ENCODE results near the gene EIF3A.
"Not testable (repeated sequence)": the region's sequence is repeated elsewhere in the genome, so short reads cannot be mapped to it uniquely, and the experiment has no call there.

EIF3A gene

DNA sequence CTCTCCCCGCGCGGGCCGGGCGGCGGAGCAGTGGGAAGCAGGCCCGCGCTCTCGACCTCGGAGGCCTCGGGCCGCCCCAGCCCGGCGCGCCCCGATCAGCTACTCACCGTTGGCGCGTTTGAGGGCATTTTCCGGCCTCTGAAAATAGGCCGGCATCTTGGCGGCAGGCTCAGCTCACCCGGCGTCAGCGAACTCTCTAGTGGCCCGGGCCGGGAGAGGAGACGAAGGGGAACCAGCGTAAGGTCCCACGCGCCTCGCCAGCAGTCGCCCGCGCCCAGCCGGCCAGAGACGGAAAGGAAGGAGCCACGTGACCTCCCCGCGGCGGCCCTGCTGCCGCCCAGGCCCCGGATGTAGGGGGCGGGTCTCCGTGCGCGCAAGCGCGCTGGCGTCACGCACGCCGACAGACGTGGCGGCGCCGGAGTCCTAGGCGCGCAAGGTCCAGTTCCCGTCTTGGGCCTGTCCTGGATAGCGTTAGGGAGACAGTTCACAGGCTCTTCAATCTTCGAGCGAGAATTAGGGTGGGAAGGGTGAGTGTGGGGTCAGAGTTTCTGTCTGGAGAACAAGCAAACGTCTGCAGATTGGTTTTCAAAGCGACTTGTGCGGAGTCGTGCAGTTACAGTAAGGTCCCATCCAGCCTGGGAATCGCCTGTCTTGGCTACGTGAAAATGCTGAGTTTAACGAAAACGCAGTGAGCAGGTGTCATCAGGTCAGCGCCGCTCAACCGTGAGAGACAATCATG lies at the start of gene EIF3A:
Gene EIF3A (minus strand): TSS at position 297 of the 739 bp plus-strand sequence. CDS start 141 bp downstream, at position 156.
- DNase-seq: peak; percentile 65

DNA sequence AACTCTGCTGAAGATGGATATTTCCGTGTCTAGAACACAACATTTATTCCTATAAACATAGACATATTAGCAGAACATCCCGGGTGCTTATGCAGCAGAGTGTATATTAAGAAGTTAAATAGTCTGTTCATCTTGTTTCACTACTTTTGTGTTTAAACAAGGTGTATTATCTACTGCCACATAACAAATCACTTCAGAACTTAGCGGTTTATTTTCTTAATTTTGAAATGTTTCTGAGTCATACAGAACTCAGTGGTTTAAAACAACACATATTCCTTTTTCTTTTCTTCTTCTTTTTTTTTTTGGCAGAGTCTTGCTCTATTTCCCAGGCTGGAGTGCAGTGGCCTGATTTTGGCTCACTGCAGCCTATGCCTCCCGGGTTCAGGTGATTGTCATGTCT lies 49.1 kb upstream of the EIF3A start:
- DNase-seq: no peak

- DNase-seq: no peak
Measured at GRCh38 chr10:119125942-119126341, 45.3 kb upstream of the EIF3A start.

GRCh38 chr10:119120875-119121274 lies 40.3 kb upstream of the EIF3A start:
- DNase-seq: no peak

DNA sequence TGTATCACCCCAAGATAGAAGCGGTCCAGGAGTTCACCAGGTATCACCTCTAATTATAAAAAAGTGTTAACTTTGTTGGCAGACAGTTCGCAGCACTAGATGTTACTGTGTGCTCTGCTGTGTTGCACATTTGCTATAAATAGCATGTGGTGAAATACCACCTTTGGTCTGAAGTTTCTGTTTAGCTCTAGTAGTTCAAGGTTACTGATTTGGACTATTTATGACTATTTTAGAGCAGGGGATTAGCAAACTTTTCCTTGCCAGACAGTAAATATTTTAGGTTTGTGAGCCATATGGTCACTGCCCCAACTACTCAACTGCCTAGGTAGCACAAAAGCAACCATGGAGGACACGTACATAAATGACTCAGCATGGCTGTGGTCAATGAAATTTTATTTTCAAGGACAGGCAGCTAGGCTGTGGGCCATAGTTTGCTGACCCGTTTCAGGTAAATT lies 39.8 kb upstream of the EIF3A start:
- no peak for DNase-seq

GRCh38 chr10:119119400-119119799 lies 38.8 kb upstream of the EIF3A start:
- DNase-seq: no peak

DNA sequence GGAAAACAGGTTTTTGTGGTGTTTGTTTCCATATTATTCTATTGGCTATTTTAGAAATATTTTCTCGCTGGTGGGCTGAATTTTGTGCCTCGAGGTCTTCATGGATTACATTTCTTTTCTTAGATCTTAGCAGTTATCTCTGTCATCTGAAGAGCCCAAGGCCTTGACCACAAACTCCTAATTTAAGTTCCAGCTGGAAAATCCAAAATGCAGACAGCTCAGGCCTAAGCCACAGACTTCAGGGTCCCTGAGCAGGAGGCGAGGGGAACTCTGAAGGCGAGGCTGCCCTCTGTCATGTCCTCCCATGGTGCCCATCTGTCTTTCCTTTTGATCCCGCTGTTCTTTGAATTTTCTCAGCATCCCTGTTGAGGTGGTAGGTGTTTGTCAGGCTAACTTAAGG lies 37.6 kb upstream of the EIF3A start:
- no peak for DNase-seq

GRCh38 chr10:119116326-119116951 lies 35.8 kb upstream of the EIF3A start:
- no peak for DNase-seq

- DNase-seq: no peak
Measured at GRCh38 chr10:119115926-119116325, 35.3 kb upstream of the EIF3A start.

DNA sequence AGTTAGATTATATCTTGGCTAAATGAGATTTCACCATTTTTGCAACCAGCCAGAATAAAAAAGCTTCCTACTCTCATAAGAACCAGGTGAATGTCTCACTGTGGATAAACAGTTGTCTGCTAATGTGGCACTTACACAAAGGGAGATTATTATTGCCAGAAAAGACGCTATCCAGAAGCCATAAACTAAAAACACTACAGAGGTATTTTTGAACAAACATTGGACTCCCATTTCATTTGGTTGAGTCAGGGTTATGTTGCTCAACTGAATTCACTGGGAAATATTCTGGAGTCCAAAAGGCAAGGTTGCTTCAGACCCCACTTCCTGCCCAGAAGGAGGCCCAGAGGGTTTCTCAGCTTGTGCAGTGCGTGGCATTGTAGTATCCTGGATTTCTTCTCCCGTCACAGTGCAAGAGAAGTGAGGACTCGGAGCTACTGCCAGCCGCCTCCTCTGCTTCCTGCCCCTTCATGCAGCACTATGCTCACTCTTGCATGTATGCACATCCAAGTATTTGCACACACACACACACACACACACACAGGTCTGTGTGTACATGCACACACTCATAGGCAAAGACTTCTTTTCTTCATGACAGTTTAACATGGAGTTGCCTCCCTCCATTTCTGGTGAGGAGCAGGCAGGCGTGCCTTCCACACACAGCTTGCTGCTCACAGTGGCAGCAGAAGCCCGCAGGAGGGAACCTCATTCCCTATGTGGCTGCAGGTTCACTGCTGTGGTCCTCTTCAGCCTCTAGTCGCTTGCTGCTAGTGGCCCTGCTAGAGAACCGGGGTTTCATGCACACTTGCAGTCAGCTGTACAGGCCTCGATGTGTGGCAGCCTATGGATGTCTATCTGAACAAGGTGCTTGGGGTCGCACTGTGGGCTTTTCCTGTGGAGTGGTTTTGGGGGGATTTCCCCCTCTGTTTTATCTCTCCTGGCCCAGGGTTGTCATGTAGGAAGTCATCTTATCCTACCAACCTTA lies 33.4 kb upstream of the EIF3A start:
- no peak for DNase-seq

DNA sequence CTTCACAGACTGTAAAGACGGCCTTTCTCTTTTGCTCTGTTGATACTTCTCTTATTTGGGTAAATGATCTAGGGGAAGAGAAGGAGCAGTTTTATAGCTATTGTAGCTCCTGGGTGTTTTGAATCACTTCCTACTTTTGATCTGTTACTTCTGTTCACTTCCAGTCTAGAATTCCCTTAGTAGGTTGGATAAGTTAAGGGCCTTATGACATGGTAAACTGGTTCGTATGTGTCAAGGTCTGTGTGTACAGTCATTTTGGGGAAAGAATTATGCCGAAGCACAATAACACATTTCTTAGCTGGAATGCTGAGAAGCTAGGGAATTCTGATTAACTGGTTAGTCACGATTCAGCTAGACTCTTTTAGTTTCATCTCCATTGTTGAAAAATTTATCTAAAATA lies 31.4 kb upstream of the EIF3A start:
- DNase-seq: no peak

DNA sequence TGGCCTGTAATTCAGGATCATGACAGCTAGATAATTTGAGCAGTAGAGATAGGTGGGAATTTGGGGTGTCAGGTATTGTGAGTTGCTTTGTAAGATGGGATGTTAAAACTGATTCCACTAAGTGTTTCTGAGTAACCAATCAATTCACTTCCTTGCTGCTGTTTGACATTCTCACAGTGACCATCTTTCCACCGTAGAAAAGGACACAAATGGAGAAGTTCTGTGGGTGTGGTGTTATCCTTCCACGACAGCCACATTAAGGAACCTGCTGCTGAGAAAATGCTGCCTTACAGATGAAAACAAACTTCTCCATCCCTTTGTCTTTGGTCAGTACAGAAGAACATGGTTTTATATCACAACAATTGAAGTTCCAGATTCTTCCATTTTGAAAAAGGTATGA lies 27.2 kb upstream of the EIF3A start:
- not testable (repeated sequence) for DNase-seq

- DNase-seq: not testable (repeated sequence)
Measured at GRCh38 chr10:119107106-119107505, 26.5 kb upstream of the EIF3A start.

GRCh38 chr10:119105899-119106298 lies 25.3 kb upstream of the EIF3A start:
- DNase-seq: not testable (repeated sequence)

- no peak for DNase-seq
Measured at GRCh38 chr10:119105155-119105554, 24.5 kb upstream of the EIF3A start.

- DNase-seq: no peak
Measured at GRCh38 chr10:119104654-119105015, 24.0 kb upstream of the EIF3A start.

- peak; percentile 25 for DNase-seq
Measured at GRCh38 chr10:119103903-119104653, 23.5 kb upstream of the EIF3A start, which contains the start of gene DENND10. Gene DENND10 (plus strand): TSS chr10:119104113. CDS start chr10:119104143, 30 bp downstream.

DNA sequence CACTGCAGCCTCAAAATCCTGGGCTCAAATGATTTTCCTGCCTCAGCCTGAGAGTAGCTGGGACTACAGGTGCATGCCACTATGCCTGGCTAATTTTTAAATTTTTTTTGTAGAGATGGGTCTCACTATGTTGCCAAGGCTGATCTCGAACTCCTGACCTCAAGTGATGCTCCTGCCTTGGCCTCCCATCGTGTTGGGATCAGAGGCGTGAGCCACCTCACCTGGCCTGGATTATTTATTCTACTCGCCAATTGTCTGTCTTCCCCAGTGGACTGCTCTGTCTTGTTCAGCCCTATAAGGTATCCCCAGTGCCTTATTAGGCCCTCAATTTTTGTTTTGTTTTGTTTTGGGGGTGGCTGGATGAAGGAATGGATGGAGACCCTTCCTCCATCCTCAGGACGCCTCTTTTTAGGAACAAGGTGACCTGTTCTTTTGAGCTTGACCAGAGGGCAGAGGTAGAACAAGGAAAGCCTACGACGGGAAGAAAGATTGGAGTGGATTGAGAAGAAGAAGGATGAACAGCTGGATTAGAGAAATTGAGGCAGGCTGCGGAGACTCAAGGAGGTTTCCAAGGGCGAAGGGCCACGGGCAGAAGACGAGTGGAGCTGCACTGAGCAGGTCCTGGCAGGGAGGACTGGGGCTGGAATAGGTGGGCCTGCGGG lies 22.8 kb upstream of the EIF3A start:
- DNase-seq: no peak

DNA sequence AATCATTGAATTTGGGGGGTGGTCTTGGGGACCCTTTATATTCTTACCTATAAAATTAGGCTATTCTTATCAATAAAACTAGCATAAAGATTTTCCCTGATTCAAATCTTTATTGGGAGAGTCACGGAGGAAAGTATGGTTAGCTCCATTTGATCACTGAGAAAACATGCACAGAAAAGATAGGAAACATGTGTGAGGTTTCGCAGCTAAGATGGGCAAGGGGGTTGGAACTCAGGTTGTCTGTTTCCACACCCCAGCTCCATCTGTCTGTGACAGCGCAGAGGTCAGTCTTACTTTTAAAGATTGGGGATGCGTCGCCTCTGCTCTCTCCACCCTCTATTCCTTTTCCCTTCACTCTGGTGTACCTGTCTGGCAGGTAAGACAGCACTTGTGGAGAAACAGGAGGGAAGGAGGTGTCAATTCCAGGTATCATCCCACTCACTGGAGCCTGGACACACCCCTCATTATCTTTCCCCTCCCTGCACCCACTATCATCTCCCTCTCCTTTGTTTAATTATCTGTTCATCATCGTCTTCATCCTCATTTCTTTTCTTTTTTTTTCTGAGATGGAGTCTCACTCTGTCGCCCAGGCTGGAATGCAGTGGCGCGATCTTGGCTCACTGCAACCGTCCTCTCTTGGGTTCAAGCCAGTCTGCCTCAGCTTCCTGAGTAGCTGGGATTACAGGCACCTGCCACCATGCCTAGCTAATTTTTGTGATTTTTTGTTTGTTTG lies 20.9 kb upstream of the EIF3A start:
- DNase-seq: peak; percentile 5

DNA sequence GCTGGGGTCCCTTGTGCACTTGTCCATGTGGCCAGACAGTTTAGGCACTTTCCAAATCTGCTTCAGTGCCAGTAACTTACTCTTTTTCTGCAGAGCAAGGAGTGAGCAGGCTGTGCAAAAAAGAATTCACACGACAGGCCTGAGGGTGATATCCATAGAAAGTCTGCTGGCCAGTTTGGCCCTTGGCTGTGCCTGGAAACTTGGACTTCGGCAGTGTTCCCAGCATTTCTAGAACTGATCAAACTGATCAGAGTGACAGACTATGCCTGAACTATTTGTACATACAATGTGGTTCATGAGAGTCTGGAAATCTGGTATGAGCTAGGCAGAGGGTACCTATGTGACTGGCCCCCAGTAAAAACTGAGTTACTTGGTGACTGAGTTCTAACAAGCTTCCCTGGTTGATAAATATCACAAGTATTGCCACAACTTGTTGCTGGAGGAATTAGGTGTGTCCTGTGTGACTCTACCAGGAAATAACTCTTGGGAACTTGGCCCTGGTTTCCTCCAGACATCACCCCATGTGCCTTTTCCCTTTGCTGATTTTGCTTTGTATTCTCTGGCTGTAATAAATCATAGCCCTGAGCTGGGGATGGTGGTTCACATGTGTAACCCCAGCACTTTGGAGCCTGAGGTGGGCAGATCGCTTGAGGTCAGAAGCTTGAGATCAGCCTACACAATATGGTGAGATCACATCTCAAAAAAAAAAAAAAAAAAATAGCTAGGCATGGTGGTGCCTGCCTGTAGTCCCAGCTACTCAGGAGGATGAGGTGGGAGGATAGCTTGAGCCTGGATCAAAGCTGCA lies 20.0 kb upstream of the EIF3A start:
- DNase-seq: no peak

Data from NCI-H774 (cell line).